Psoas muscle (tissue), 8 donors: Measurements from ENCODE around the gene ZBTB39. TPM values are rescaled to one million over a fixed set of nuclear protein-coding genes. Genes with fewer than 3 reads are reported as not detected.

Experiments
- ATAC-seq, 4 donors: fragments of 200-7000 bp; cut with Tn5 transposase; one replicate each; pipeline ENCODE4 v1.9.1; 2020; ENCODE audit warnings: moderate library complexity in 3 of 4, mild to moderate bottlenecking in 2 of 4
- DNase-seq, 2 donors: peaks; one replicate each; pipeline ENCODE4 v3.0.0-alpha.2; 2020
- H3K27ac ChIP-seq: fragments of 200-600 bp; one replicate; pipeline ENCODE4 v1.8.0; 2022
- H3K27me3 ChIP-seq, 3 donors: fragments of 200-600 bp in 1 of 3; one replicate each; pipeline versions ENCODE4 v1.6.1 to v1.8.0; 2013 to 2022; ENCODE audit warnings: low read length in 2 of 3, mild to moderate bottlenecking in 2 of 3, moderate library complexity in 1 of 3; ENCODE audit not compliant: insufficient read depth in 3 of 3
- H3K36me3 ChIP-seq, 2 donors: fragments of 200-600 bp in 1 of 2; one replicate each; pipeline versions ENCODE4 v1.6.1 to v1.8.0; 2013 to 2022; ENCODE audit warnings: low read depth in 1 of 2, mild to moderate bottlenecking in 1 of 2, moderate library complexity in 1 of 2; ENCODE audit not compliant: insufficient read depth in 1 of 2
- H3K4me1 ChIP-seq: fragments of 200-600 bp; one replicate; pipeline ENCODE4 v1.8.0; 2022
- H3K4me3 ChIP-seq: fragments of 200-600 bp; one replicate; pipeline ENCODE4 v1.8.0; 2022; ENCODE audit warnings: mild to moderate bottlenecking
- H3K9me3 ChIP-seq: fragments of 200-600 bp; one replicate; pipeline ENCODE4 v1.8.0; 2022
- WGBS, 3 donors: extraction: QIAGEN DNeasy Blood & Tissue Kit; methylation state at CpG; one replicate each; pipeline versions ENCODE4 v1.1.6 to v1.1.7; 2013; 5-methylcytosine and 5-hydroxymethylcytosine counted together
- intact Hi-C, 2 donors: fragments of 100-400 bp; cut with DNase I; formaldehyde crosslinking; loops; one replicate each; pipeline versions ENCODE4 v1.11.0 to v1.14.2; 2022
- polyA plus RNA-seq, 3 donors: library from polyadenylated mRNA; stranded (reverse); fragments of 200-250 nt; gene quantifications; one replicate each; pipeline ENCODE4 v1.2.3, GENCODE V29; 2013
- total RNA-seq, 4 donors: library from RNA; stranded (reverse); fragmentation: NEBNext Ultra II Directional in 2 of 4; extraction: Animal tissue kit (Norgen Biotek cat#: 25700) in 2 of 4; gene quantifications; one replicate each; pipeline versions ENCODE4 v1.2.1 to v1.2.4, GENCODE V29; 2021 to 2023
- TF ChIP-seq, protein P1 (sequence below): fragments of 200-600 bp; IDR thresholded peaks from one replicate; pipeline ENCODE4 v1.8.0; 2022; ENCODE audit warnings: antibody characterized with exemption
- donor health status: healthy with polysubstance abuse.
- donor health status: DM: no; HTN: no; CAD: no; lungs with moderate emphysema.
- donor health status: Bipolar disorder and iron deficiency.
- donor health status: healthy.
- donor health status: DM: yes; HTN: yes; CAD: no.
- donor health status: DM: no; HTN: no; CAD: no.
- donor health status: DM: no; HTN: no; CAD: no.
- donor health status: DM: yes; HTN: yes; CAD: no.

ZBTB39 gene
- total and polyA plus RNA-seq, 7 donors: 1.2 to 5.2 (median 3.2) TPM

DNA sequence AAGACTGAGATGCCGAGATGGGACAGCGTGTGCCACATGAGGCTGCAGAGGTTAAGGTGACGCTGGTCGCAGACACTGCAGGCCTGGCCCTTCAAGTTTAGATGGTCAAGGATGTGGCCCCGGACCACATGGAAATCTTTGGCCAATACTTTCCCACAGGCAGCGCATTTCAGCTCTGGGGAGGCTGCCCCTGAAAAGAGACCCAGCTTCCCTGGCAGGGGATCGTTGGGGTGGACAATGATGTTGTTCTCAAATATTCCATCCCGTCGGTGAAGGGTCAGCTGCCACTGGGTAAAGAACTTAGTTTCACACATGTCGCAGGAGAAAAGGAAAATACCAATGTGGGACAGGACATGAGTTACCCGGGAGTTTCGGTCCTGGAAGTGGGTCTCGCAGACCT lies 3.0 kb downstream of the ZBTB39 start:
- WGBS, 3 donors: 87 to 92% (median 90%) methylated on average over 13 of the region's 13 CpGs
- peaks cover 0 to 60% of the 10 kb centered on the region in 2 donors for H3K36me3 ChIP-seq
- H3K4me3 ChIP-seq: no peak overlapping the region
- H3K9me3 ChIP-seq: no peaks in the 10 kb centered on the region
- no peak for DNase-seq
- intact Hi-C loops: loop anchor here in 1 of 2 donors (5.0 to 10.0 kb wide), 2 partner anchors 246 to 489 kb away; no protein-coding TSS in a partner anchor
- peaks cover 10% of the 10 kb centered on the region for H3K4me1 ChIP-seq
- no peaks in the 10 kb centered on the region for H3K27me3 ChIP-seq
- ATAC-seq: no peak
- TF ChIP-seq, protein P1, sequence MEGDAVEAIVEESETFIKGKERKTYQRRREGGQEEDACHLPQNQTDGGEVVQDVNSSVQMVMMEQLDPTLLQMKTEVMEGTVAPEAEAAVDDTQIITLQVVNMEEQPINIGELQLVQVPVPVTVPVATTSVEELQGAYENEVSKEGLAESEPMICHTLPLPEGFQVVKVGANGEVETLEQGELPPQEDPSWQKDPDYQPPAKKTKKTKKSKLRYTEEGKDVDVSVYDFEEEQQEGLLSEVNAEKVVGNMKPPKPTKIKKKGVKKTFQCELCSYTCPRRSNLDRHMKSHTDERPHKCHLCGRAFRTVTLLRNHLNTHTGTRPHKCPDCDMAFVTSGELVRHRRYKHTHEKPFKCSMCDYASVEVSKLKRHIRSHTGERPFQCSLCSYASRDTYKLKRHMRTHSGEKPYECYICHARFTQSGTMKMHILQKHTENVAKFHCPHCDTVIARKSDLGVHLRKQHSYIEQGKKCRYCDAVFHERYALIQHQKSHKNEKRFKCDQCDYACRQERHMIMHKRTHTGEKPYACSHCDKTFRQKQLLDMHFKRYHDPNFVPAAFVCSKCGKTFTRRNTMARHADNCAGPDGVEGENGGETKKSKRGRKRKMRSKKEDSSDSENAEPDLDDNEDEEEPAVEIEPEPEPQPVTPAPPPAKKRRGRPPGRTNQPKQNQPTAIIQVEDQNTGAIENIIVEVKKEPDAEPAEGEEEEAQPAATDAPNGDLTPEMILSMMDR: no peak
- H3K27ac ChIP-seq: no peak overlapping the region

- Histone ChIP-seq H3K9me3 (no peaks in the 10 kb centered on the region), H3K4me3 (no peak overlapping the region), H3K27me3 (no peaks in the 10 kb centered on the region), H3K36me3 (peaks cover 0 to 60% of the 10 kb centered on the region in 2 donors), H3K4me1 (peaks cover 6% of the 10 kb centered on the region), H3K27ac (no peak overlapping the region)
- intact Hi-C loops: loop anchor here in 1 of 2 donors (5.0 to 10.0 kb wide), 2 partner anchors 244 to 487 kb away; no protein-coding TSS in a partner anchor
- TF ChIP-seq, protein P1: peak; percentile 59
- ATAC-seq (peak in 3 of 4 donors; percentile 37 to 57 (median 57)), DNase-seq (peak; percentile 59 to 68)
- WGBS, 3 donors: 38 to 44% (median 42%) methylated on average over 13 of the region's 13 CpGs
Measured at GRCh38 chr12:57001448-57001906, 4.9 kb downstream of the ZBTB39 start.

- TF ChIP-seq, protein P1: no peak
- intact Hi-C loops: loop anchor here in 1 of 2 donors (5.0 to 10.0 kb wide), 2 partner anchors 243 to 486 kb away; no protein-coding TSS in a partner anchor
- Histone ChIP-seq H3K27ac (no peak overlapping the region), H3K27me3 (no peaks in the 10 kb centered on the region), H3K4me1 (peaks cover 5% of the 10 kb centered on the region), H3K9me3 (no peaks in the 10 kb centered on the region), H3K36me3 (peaks cover 0 to 61% of the 10 kb centered on the region in 2 donors), H3K4me3 (no peak overlapping the region)
- ATAC-seq (no peak), DNase-seq (no peak)
- WGBS, 3 donors: 61 to 80% (median 64%) methylated on average over 1 of the region's 1 CpG
Measured at GRCh38 chr12:57000393-57000792, 6.0 kb downstream of the ZBTB39 start.

- Histone ChIP-seq H3K4me3 (no peak overlapping the region), H3K36me3 (peaks cover 0 to 63% of the 10 kb centered on the region in 2 donors), H3K9me3 (no peaks in the 10 kb centered on the region), H3K4me1 (no peaks in the 10 kb centered on the region), H3K27me3 (no peaks in the 10 kb centered on the region), H3K27ac (no peak overlapping the region)
- TF ChIP-seq, protein P1: no peak
- no peak for DNase-seq
- 71 to 75% (median 75%) methylated on average over 4 of the region's 4 CpGs for WGBS, 3 donors
- intact Hi-C loops: loop anchor here in 1 of 2 donors (10.0 kb wide), 1 partner anchor 485 kb away; no protein-coding TSS in a partner anchor
- no peak for ATAC-seq
Measured at GRCh38 chr12:56999456-56999855, 6.9 kb downstream of the ZBTB39 start.

GRCh38 chr12:56998981-56999380 lies 7.4 kb downstream of the ZBTB39 start:
- Histone ChIP-seq H3K4me1 (no peaks in the 10 kb centered on the region), H3K36me3 (peaks cover 0 to 58% of the 10 kb centered on the region in 2 donors), H3K27ac (no peak overlapping the region), H3K27me3 (no peaks in the 10 kb centered on the region), H3K9me3 (no peaks in the 10 kb centered on the region), H3K4me3 (no peak overlapping the region)
- 67 to 77% (median 76%) methylated on average over 4 of the region's 4 CpGs for WGBS, 3 donors
- ATAC-seq: no peak
- intact Hi-C loops: loop anchor here in 1 of 2 donors (10.0 kb wide), 1 partner anchor 484 kb away; no protein-coding TSS in a partner anchor
- DNase-seq: no peak
- TF ChIP-seq, protein P1: no peak
